Measurements from ENCODE around the gene DHRSX.

The DHRSX gene

DNA sequence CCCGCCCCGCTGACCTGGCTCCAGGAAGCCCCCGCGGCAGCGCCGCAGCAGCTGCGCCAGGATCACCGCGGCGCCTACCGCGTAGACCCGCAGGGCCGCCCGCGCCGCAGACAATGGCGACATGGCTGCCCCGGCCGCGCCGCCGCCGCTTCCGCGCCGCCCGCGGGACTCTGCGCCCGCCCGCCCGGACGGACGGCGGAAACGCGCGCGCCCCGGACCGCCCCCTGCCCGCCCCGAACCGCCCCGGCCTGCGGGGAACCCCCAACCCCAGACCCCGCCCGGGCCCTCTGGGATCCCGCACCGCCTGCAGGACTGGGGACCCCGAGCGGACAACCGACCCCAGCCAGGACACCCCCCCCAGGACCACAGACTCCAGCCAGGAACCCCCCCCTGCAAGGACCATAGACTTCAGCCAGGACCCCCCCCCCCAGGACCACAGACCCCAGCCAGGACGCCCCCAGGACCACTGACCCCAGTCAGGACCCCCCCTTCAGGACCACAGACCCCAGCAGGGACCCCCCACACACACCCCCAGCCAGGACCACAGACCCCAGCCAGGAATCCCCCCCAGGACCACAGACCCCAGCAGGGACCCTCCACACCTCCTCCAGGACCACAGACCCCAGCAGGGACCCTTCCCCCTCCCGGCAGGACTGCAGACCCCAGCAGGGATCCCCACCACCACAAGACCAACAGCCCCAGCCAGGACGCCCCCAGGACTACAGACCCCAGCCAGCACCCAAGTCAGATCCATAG, at the start of gene DHRSX, which contains the start of gene ZBED1:
Gene DHRSX (minus strand): TSS at position 174 of the 756 bp plus-strand sequence. CDS start 51 bp downstream, at position 123.
Gene ZBED1 (minus strand): TSS at position 174 of the 756 bp plus-strand sequence. CDS start 10,257 bp downstream, outside the sequence.
- peak within 1 kb of the TSS; percentile 88 for H3K4me3 ChIP-seq (ENCODE audit: severe bottlenecking)

GRCh38 chrX:2549876-2550275, 49.1 kb upstream of the DHRSX start:
- TF ChIP-seq CTCF (IDR thresholded peaks at IDR 0.05; ENCODE audit: poor library complexity, severe bottlenecking) = no peak
- no peaks in the 10 kb centered on the region for H3K4me1 ChIP-seq (ENCODE audit: insufficient read depth, poor library complexity, severe bottlenecking)
- no peaks in the 10 kb centered on the region for H3K36me3 ChIP-seq (ENCODE audit: low read depth)
- DNase-seq (ENCODE audit: low spot score) (no peak), ATAC-seq (ENCODE audit: low read depth) (no peak)
- H3K9me3 ChIP-seq (ENCODE audit: severe bottlenecking) = no peaks in the 10 kb centered on the region
- no peaks in the 10 kb centered on the region for H3K27me3 ChIP-seq (ENCODE audit: insufficient read depth, poor library complexity, severe bottlenecking)
- H3K27ac ChIP-seq (ENCODE audit: poor library complexity, severe bottlenecking) = no peak overlapping the region
- H3K4me3 ChIP-seq (ENCODE audit: severe bottlenecking) = no peak overlapping the region

More for the DNA sequence above, at the start of gene DHRSX, which contains the start of gene ZBED1:
- DNase-seq (ENCODE audit: low spot score) (no peak), ATAC-seq (ENCODE audit: low read depth) (peak; percentile 51)
- H3K36me3 ChIP-seq (ENCODE audit: low read depth) = peaks cover 18% of the 10 kb centered on the region
- no peaks in the 10 kb centered on the region for H3K9me3 ChIP-seq (ENCODE audit: severe bottlenecking)
- H3K27ac ChIP-seq (ENCODE audit: poor library complexity, severe bottlenecking) = peak within 1 kb of the TSS; percentile 53
- no peaks in the 10 kb centered on the region for H3K27me3 ChIP-seq (ENCODE audit: insufficient read depth, poor library complexity, severe bottlenecking)
- TF ChIP-seq CTCF (IDR thresholded peaks at IDR 0.05; ENCODE audit: poor library complexity, severe bottlenecking) = no peak
- H3K4me1 ChIP-seq (ENCODE audit: insufficient read depth, poor library complexity, severe bottlenecking) = peaks cover 22% of the 10 kb centered on the region

DNA sequence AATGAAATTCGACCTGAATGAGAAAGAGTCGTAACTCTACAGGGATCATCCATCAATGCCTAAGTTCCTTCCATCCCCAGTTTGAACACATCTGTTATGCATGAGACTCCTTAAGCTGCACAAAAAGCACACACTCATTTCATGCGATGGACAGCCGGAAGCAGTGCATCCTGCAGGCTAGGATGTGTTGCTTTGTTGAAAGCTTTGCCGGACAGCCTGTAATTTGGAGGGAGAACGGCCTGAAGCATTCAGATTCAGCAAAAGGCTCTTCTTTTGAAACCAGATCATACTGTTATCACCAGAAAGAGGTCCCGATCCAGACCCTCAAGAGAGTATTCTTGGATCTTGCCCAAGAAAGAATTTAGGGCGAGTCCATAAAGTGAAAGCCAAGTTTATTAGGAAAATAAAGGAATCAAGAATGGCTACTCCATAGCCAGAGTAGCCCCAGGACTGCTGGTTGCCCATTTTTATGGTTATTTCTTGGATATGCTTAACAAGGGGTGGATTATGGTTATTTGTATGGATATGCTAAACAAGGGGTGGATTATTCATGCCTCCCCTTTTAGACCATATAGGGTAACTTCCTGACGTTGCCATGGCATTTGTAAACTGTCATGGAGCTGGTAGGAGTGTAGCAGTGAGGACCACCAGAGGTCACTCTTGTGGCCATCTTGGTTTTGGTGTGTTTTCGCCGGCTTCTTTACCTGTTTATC, 48.1 kb upstream of the DHRSX start:
- H3K9me3 ChIP-seq (ENCODE audit: severe bottlenecking) = no peaks in the 10 kb centered on the region

GRCh38 chrX:2547736-2548135, 47.0 kb upstream of the DHRSX start:
- DNase-seq (ENCODE audit: low spot score) (no peak), ATAC-seq (ENCODE audit: low read depth) (no peak)

More for the DNA sequence above, 48.1 kb upstream of the DHRSX start:
- no peaks in the 10 kb centered on the region for H3K36me3 ChIP-seq (ENCODE audit: low read depth)
- ATAC-seq (ENCODE audit: low read depth) (no peak), DNase-seq (ENCODE audit: low spot score) (no peak)
- no peak overlapping the region for H3K4me3 ChIP-seq (ENCODE audit: severe bottlenecking)
- no peaks in the 10 kb centered on the region for H3K27me3 ChIP-seq (ENCODE audit: insufficient read depth, poor library complexity, severe bottlenecking)
- no peak overlapping the region for H3K27ac ChIP-seq (ENCODE audit: poor library complexity, severe bottlenecking)
- no peaks in the 10 kb centered on the region for H3K4me1 ChIP-seq (ENCODE audit: insufficient read depth, poor library complexity, severe bottlenecking)
- TF ChIP-seq CTCF (IDR thresholded peaks at IDR 0.05; ENCODE audit: poor library complexity, severe bottlenecking) = no peak

More at GRCh38 chrX:2547736-2548135, 47.0 kb upstream of the DHRSX start:
- Histone ChIP-seq H3K36me3 (ENCODE audit: low read depth) (no peaks in the 10 kb centered on the region), H3K27me3 (ENCODE audit: insufficient read depth, poor library complexity, severe bottlenecking) (no peaks in the 10 kb centered on the region), H3K9me3 (ENCODE audit: severe bottlenecking) (no peaks in the 10 kb centered on the region), H3K27ac (ENCODE audit: poor library complexity, severe bottlenecking) (no peak overlapping the region), H3K4me3 (ENCODE audit: severe bottlenecking) (no peak overlapping the region), H3K4me1 (ENCODE audit: insufficient read depth, poor library complexity, severe bottlenecking) (no peaks in the 10 kb centered on the region)
- no peak for TF ChIP-seq CTCF (IDR thresholded peaks at IDR 0.05; ENCODE audit: poor library complexity, severe bottlenecking)

Data from RWPE2 (cell line).